ENCODE results near the gene RPA3. TPM values are rescaled to one million over a fixed set of nuclear protein-coding genes. Genes with fewer than 3 reads are reported as not detected.
"Not testable (repeated sequence)": the region's sequence is repeated elsewhere in the genome, so short reads cannot be mapped to it uniquely, and the experiment has no call there.

Gene RPA3
- total RNA-seq, 1 donor from 2014 or later, result 26.8 TPM

- no peak for ATAC-seq
- DNase-seq (ENCODE audit: missing footprints), result no peak
- intact Hi-C loops (cut with DNase I), result no loop called here
Observed at GRCh38 chr7:7671361-7671760, 47.0 kb downstream of the RPA3 start.

GRCh38 chr7:7670490-7670889, 47.9 kb downstream of the RPA3 start:
- intact Hi-C loops (cut with DNase I), result no loop called here
- no peak for ATAC-seq
- no peak for DNase-seq (ENCODE audit: missing footprints)

- intact Hi-C loops (cut with DNase I), result no loop called here
- no peak for ATAC-seq
- DNase-seq (ENCODE audit: missing footprints), result no peak
Observed at GRCh38 chr7:7668706-7669105, 49.7 kb downstream of the RPA3 start.

- intact Hi-C loops (cut with DNase I), result no loop called here
- ATAC-seq (no peak), DNase-seq (ENCODE audit: missing footprints) (no peak)
Observed at GRCh38 chr7:7667187-7667586, 51.2 kb downstream of the RPA3 start.

- intact Hi-C loops (cut with DNase I), result no loop called here
- ATAC-seq, result no peak
- no peak for DNase-seq (ENCODE audit: missing footprints)
Observed at GRCh38 chr7:7665031-7665430, 53.4 kb downstream of the RPA3 start.

GRCh38 chr7:7664291-7664690, 54.1 kb downstream of the RPA3 start:
- intact Hi-C loops (cut with DNase I), result no loop called here
- ATAC-seq, result no peak
- no peak for DNase-seq (ENCODE audit: missing footprints)

GRCh38 chr7:7662527-7662926, 55.9 kb downstream of the RPA3 start:
- DNase-seq (ENCODE audit: missing footprints), result no peak
- ATAC-seq, result no peak
- intact Hi-C loops (cut with DNase I), result no loop called here

GRCh38 chr7:7656459-7656858, 61.9 kb downstream of the RPA3 start:
- DNase-seq (ENCODE audit: missing footprints); intact Hi-C loops (cut with DNase I); ATAC-seq: not testable (repeated sequence)

- intact Hi-C loops (cut with DNase I), result no loop called here
- DNase-seq (ENCODE audit: missing footprints), result no peak
- peak; percentile 54 for ATAC-seq
Observed at GRCh38 chr7:7654964-7655715, 63.3 kb downstream of the RPA3 start.

GRCh38 chr7:7653593-7654187, 64.7 kb downstream of the RPA3 start:
- ATAC-seq (no peak), DNase-seq (ENCODE audit: missing footprints) (no peak)
- intact Hi-C loops (cut with DNase I), result no loop called here

- no peak for ATAC-seq
- DNase-seq (ENCODE audit: missing footprints), result no peak
Observed at GRCh38 chr7:7652798-7653540, 65.4 kb downstream of the RPA3 start.

GRCh38 chr7:7651479-7651878, 66.9 kb downstream of the RPA3 start:
- DNase-seq (ENCODE audit: missing footprints), result no peak
- no peak for ATAC-seq
- intact Hi-C loops (cut with DNase I), result no loop called here

More at GRCh38 chr7:7652798-7653540, 65.4 kb downstream of the RPA3 start:
- intact Hi-C loops (cut with DNase I), result no loop called here

- no peak for DNase-seq (ENCODE audit: missing footprints)
- no peak for ATAC-seq
- intact Hi-C loops (cut with DNase I), result no loop called here
Observed at GRCh38 chr7:7650682-7651206, 67.7 kb downstream of the RPA3 start.

- DNase-seq (ENCODE audit: missing footprints), result no peak
- no peak for ATAC-seq
- intact Hi-C loops (cut with DNase I), result no loop called here
Observed at GRCh38 chr7:7647495-7648036, 70.8 kb downstream of the RPA3 start.

- intact Hi-C loops (cut with DNase I), result loop anchor here (5.0 kb wide), 1 partner anchor 575 kb away; no protein-coding TSS in a partner anchor
- no peak for ATAC-seq
- no peak for DNase-seq (ENCODE audit: missing footprints)
Observed at GRCh38 chr7:7642081-7642480, 76.3 kb downstream of the RPA3 start.

GRCh38 chr7:7641129-7641663, 77.2 kb downstream of the RPA3 start:
- no peak for DNase-seq (ENCODE audit: missing footprints)

GRCh38 chr7:7640221-7641128, 77.9 kb downstream of the RPA3 start, which contains the start of gene UMAD1:
Gene UMAD1, plus strand, starts transcription at chr7:7640752. Its CDS starts 32,620 bp downstream, at chr7:7673372.
- intact Hi-C loops (cut with DNase I), result loop anchor here (2.0 to 5.0 kb wide), 3 partner anchors 74 to 577 kb away; partner anchors contain the start of genes GLCCI1 and MIOS
- peak; percentile 100 for ATAC-seq
- DNase-seq (ENCODE audit: missing footprints), result peak; percentile 99

More at GRCh38 chr7:7641129-7641663, 77.2 kb downstream of the RPA3 start:
- ATAC-seq, result no peak
- intact Hi-C loops (cut with DNase I), result loop anchor here (2.0 to 5.0 kb wide), 3 partner anchors 74 to 576 kb away; partner anchors contain the start of genes GLCCI1 and MIOS

- ATAC-seq (no peak), DNase-seq (ENCODE audit: missing footprints) (peak; percentile 64)
- intact Hi-C loops (cut with DNase I), result loop anchor here (2.0 to 5.0 kb wide), 3 partner anchors 73 to 577 kb away; partner anchors contain the start of genes GLCCI1 and MIOS
Observed at GRCh38 chr7:7639847-7640220, 78.6 kb downstream of the RPA3 start.
